ENCODE measurements around the gene TNNI3K.
A peak's percentile ranks its signal among the peaks of the same experiment; 100 is the strongest.

Gene TNNI3K

GRCh38 chr1:74434321-74434720 is 199.1 kb downstream of the TNNI3K start:
- DNase-seq (ENCODE audit: low spot score), result no peak

GRCh38 chr1:74436078-74436477 is 200.9 kb downstream of the TNNI3K start:
- DNase-seq (ENCODE audit: low spot score), result no peak

- no peak for DNase-seq (ENCODE audit: low spot score)
Observed at GRCh38 chr1:74437035-74437434, 201.8 kb downstream of the TNNI3K start.

- DNase-seq (ENCODE audit: low spot score), result no peak
Observed at GRCh38 chr1:74452035-74452434, 216.8 kb downstream of the TNNI3K start.

GRCh38 chr1:74453277-74453676 is 218.1 kb downstream of the TNNI3K start:
- no peak for DNase-seq (ENCODE audit: low spot score)

GRCh38 chr1:74455390-74455789 is 220.2 kb downstream of the TNNI3K start:
- no peak for DNase-seq (ENCODE audit: low spot score)

GRCh38 chr1:74457253-74457652 is 222.1 kb downstream of the TNNI3K start:
- no peak for DNase-seq (ENCODE audit: low spot score)

GRCh38 chr1:74463333-74463988 is 228.3 kb downstream of the TNNI3K start:
- DNase-seq (ENCODE audit: low spot score), result no peak

- DNase-seq (ENCODE audit: low spot score), result no peak
Observed at GRCh38 chr1:74464037-74464436, 228.8 kb downstream of the TNNI3K start.

- DNase-seq (ENCODE audit: low spot score), result no peak
Observed at GRCh38 chr1:74465193-74465681, 230.1 kb downstream of the TNNI3K start.

- no peak for DNase-seq (ENCODE audit: low spot score)
Observed at GRCh38 chr1:74467786-74468377, 232.7 kb downstream of the TNNI3K start.

- peak; percentile 3 for DNase-seq (ENCODE audit: low spot score)
Observed at GRCh38 chr1:74468982-74469603, 233.9 kb downstream of the TNNI3K start.

- DNase-seq (ENCODE audit: low spot score), result no peak
Observed at GRCh38 chr1:74470251-74470650, 235.1 kb downstream of the TNNI3K start.

- no peak for DNase-seq (ENCODE audit: low spot score)
Observed at GRCh38 chr1:74470936-74471335, 235.7 kb downstream of the TNNI3K start.

GRCh38 chr1:74471470-74471869 is 236.3 kb downstream of the TNNI3K start:
- no peak for DNase-seq (ENCODE audit: low spot score)

GRCh38 chr1:74474585-74474984 is 239.4 kb downstream of the TNNI3K start:
- DNase-seq (ENCODE audit: low spot score), result no peak

GRCh38 chr1:74478979-74479378 is 243.8 kb downstream of the TNNI3K start:
- no peak for DNase-seq (ENCODE audit: low spot score)

- DNase-seq (ENCODE audit: low spot score), result no peak
Observed at GRCh38 chr1:74480068-74480467, 244.9 kb downstream of the TNNI3K start.

- DNase-seq (ENCODE audit: low spot score), result no peak
Observed at GRCh38 chr1:74481607-74482006, 246.4 kb downstream of the TNNI3K start.

GRCh38 chr1:74485622-74486021 is 250.4 kb downstream of the TNNI3K start:
- DNase-seq (ENCODE audit: low spot score), result no peak

- no peak for DNase-seq (ENCODE audit: low spot score)
Observed at GRCh38 chr1:74486036-74486435, 250.8 kb downstream of the TNNI3K start.

- DNase-seq (ENCODE audit: low spot score), result no peak
Observed at GRCh38 chr1:74496669-74497068, 261.5 kb downstream of the TNNI3K start.

GRCh38 chr1:74498901-74499300 is 263.7 kb downstream of the TNNI3K start:
- no peak for DNase-seq (ENCODE audit: low spot score)

Data from germinal center (tissue), 1 donor.